Activated CD4-positive, CD25-positive, alpha-beta regulatory T cell treated with anti-CD3 and anti-CD28 coated beads, Interleukin-2, amount 50 U/mL, for 72 hours (primary cell): Measurements from ENCODE around the gene INPP5D.
"Not testable (repeated sequence)": the region's sequence is repeated elsewhere in the genome, so short reads cannot be mapped to it uniquely, and the experiment has no call there.

Experiments
- DNase-seq: peaks from one replicate; pipeline ENCODE4 v3.0.0; 2021

The INPP5D gene

DNA sequence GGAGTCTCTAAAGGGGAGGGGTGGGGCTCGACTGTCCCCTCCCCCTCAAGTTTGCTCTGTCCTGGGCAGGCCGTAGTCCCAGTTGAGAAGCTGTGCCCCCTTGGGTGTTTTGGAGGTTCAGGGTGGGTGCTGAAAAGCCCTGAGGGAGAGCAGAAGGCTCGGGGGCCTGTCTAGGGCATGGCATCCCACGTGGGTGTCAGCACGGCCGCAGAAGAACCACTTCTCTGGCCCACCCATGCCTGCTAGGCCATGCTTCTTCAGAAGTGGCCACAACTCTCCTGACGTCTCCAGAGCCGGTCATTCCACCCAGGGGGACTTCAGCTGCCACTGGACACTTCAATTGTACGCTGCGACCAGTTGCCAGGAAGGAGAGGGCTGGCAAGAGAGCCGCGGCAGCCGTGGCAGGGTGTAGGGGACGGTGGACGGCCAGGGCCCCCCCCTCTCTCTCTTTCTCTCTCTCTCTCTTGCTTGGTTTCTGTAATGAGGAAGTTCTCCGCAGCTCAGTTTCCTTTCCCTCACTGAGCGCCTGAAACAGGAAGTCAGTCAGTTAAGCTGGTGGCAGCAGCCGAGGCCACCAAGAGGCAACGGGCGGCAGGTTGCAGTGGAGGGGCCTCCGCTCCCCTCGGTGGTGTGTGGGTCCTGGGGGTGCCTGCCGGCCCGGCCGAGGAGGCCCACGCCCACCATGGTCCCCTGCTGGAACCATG is at the start of gene INPP5D:
Gene INPP5D (plus strand): TSS at position 546 of the 704 bp plus-strand sequence. CDS start 137 bp downstream, at position 683.
- peak; percentile 71 for DNase-seq

- DNase-seq = no peak
Observed at GRCh38 chr2:233010569-233011267, 49.4 kb upstream of the INPP5D start.

DNA sequence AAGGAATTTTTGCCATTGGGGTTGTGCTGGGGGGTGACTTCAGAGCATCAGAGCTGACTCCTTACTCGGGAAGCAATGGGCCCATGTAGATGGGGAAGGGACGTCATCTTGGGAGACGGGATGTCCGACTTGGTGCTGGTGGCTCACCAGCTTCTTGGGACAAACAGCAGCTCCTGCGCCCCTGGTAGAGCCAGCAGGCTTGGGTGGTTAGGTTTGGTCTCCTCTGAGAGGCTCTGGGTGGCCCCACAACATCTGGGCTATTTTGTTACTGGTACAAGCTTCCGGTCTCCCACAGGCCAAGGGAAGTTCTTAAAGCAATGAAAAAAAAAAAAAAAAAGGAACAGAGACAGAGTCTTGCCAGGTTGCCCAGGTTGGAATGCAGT is 48.9 kb upstream of the INPP5D start:
- DNase-seq = peak; percentile 14

- peak; percentile 24 for DNase-seq
Observed at GRCh38 chr2:233011702-233012131, 48.4 kb upstream of the INPP5D start.

DNA sequence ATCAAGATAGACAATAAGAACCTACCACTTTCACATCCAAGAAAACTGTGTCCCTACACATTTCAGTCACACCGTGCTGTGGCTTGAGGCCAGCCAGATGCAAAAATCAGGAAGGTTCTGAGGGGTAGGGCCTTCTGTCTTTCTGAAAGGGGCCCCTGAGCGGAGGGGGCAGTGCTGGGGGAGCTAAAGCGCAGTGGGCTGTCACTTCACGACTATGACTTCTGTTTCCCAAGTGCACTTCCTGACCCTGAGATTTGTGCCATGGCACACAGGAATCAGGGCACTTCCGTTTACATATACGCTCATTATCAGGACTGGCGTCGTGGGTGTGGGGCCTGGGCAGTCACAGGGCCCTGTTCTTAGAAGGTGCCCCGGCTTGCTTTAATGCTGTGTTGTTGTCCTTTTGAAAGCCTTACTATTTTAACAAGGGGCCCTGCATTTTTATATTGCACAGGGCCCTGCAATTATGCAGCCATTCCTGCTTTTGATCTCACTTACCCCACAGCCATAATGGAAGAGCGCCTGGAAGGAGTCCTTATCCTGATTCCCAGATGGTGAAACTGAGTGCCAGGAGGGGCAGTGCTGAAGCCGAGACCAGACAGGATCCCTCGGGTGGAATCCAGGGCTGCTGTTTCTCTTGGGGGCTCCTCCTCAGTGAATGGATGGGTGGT is 47.7 kb upstream of the INPP5D start:
- DNase-seq = peak; percentile 7

GRCh38 chr2:233013027-233013461 is 47.1 kb upstream of the INPP5D start, which contains the start of gene NGEF:
Gene NGEF (minus strand): TSS chr2:233013256. CDS start chr2:232974890, 38,366 bp downstream.
- DNase-seq = no peak

DNA sequence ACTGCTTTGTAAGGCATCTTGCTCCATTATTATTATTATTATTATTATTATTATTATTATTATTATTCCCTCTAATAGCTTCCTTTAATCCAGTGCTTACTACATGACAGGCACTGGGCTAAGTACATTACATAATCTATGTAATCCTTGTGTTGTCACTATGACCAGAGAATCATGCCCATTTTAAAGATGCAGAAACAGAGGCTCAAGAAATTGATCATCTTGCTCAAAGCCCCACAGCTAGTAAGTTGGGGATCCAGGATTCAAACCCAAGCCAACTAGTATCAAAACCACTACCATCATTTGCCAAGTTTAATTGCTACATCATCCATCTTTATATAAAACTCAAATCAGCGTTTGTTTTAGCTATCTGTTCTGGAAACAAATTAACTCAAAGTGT is 46.5 kb upstream of the INPP5D start:
- DNase-seq = no peak

DNA sequence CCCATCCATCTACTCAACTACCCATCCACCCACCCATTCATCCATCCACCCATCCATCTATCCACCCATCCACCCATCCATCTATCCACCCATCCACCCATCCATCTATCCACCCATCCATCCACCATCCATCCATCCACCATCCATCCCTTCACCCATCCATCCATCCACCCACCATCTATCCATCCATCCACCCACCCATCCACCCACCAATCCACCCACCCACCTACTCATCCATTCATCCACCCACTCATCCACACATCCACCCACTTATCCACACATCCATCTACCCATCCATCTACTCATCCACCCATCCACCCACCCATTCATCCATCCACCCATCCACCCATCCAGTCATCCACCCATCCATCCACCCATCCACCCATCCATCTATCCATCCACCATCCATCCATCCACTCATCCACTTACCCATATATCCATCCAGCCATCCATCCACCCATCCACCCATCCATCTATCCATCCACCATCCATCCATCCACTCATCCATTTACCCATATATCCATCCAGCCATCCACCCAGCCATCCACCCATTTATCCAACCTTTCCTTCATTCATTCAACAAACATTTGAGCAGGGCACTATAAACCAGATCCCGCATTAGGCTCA is 45.0 kb upstream of the INPP5D start:
- no peak for DNase-seq

- DNase-seq = no peak
Observed at GRCh38 chr2:233017947-233018346, 42.2 kb upstream of the INPP5D start.

GRCh38 chr2:233019610-233020009 is 40.5 kb upstream of the INPP5D start:
- DNase-seq = not testable (repeated sequence)

DNA sequence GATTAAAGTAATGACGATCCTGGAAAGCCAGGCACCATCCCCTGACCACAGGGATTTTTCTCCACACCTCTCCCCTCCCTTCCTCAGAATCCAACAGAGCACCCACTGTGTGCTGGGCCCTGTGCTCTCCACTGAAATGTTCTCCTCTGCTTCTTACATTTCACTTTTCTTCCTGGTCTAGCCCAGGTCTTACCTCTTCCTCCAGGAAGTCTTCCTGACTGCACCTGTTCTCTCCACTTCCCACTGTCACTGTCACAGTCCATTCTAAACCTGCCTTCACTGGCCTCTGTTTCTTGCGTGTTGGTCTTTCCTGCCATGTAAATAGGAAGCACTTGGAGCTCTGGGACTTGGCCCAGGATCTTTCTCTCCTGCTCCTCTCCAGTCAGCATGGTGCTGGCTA is 39.7 kb upstream of the INPP5D start:
- DNase-seq = no peak

DNA sequence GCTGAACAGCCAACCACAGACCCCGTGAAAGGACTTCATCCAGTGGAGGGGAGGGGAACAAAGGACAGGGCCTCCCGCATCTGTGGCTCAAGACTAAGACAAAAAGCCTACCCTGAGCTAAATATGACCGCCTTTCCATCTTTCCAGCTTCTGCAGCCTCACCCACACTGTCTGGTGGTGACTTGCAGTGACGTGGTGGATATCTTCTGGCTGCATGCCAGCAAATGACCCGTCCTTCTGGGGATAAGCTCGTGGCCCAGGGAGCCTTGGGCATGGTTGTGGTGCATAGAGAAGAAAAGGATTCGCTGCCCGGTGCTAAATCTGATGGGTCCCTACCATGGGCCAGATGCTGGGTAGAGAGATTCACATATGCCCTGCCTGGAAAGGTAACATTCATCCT is 38.4 kb upstream of the INPP5D start:
- DNase-seq = no peak

DNA sequence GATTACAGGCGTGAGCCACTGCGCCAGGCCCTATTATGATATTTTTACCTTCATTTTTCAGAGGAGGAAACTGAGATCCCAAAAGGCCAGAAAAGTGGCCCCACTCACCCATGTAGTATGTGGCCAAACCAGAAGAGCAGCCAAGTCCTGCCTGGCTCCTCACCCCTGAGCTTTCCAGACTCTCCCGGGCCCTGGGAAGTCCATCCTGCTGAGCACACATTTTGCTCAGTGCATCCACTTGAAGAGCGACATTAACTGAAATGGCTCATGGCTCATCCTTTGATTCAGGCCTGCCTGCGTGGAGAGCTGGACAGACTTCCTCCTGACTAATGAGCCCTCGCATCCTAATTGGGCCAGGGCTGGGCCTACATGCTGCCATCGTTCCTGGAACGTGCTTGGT is 37.6 kb upstream of the INPP5D start:
- DNase-seq = no peak

DNA sequence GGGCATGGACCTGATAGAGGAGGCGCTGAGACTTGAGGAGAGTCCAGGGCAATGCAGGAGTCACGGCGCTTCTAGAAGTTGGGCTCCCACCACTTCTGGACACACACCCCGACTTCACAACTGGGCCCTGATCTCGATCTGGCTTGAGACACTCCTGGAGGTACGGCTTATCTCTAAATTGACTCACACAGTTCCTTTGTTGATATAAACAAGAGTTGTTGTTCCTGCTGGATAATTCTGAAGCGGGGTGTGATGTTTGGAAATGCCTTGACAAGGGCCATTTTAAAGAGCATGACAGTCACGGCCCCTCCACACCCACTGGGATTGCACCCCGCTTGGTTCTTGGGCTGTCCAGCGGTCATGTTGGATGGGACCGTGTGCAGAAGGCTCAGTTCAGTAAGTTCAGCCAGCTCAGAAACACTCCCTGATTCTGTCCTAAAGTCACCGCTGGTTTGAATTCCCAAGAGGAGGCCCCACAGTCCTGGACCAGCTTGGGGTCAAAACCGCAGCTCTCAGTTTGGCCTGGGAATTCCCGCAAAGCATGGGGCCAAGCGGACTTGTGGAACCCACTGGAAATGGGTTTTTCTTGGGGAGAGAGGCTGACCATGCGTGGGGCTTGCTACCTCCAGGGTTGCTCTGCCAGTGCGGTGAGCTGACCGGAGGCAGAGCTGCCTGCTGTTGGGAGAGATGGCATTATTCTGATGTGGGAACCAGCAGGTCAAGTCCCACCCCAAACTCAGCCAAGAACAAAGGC is 37.0 kb upstream of the INPP5D start:
- no peak for DNase-seq

DNA sequence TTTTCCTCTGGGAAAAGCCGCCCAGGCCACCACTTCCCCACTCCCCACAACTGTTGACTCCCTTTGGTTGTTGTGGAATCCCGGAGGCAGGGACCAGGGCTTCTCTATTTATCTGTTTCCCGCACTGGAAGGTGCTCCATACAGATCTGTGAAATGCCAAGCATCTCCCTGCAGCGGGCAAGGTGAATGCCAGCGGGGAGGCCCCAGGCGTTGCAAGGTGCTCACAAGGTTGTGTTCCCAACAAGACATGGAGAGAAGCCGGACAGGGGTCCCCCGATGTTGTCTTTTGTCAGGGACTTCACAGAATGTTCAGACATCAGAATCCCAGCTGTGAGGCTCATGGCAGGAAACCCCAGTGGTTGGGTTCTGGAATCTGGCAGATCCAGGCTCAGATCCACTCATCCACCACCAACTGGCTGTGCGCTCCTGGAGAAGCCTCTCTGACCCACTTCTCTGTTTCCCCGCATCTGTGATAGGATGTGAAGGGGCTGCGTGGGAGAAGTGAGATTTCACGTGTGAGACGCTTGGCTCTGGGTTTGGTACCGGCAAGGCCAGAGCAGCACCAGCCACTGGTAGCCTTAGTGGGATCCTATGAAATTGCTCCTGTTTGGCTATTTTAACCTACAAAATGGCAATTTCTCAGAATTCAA is 36.3 kb upstream of the INPP5D start:
- DNase-seq = no peak

DNA sequence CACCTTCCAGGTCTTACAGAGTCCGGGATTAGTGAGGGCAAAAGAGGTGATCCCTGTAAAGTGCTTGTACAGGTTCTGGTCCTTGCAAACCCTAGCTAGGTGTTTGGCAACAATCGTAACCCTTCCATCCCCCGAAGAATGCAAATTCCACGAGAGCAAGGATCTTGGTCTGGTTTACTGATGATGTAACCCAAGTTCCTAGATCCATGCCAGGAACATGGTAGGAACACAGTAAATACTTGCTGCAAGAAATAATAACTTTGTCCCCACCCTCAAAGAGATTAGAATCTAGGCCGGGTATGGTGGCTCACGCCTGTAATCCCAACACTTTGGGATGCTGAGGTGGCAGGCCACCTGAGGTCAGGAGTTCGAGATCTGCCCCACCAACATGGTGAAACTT is 34.4 kb upstream of the INPP5D start:
- DNase-seq = no peak

GRCh38 chr2:233026198-233026813 is 33.8 kb upstream of the INPP5D start:
- no peak for DNase-seq

GRCh38 chr2:233029321-233029720 is 30.8 kb upstream of the INPP5D start:
- no peak for DNase-seq

DNA sequence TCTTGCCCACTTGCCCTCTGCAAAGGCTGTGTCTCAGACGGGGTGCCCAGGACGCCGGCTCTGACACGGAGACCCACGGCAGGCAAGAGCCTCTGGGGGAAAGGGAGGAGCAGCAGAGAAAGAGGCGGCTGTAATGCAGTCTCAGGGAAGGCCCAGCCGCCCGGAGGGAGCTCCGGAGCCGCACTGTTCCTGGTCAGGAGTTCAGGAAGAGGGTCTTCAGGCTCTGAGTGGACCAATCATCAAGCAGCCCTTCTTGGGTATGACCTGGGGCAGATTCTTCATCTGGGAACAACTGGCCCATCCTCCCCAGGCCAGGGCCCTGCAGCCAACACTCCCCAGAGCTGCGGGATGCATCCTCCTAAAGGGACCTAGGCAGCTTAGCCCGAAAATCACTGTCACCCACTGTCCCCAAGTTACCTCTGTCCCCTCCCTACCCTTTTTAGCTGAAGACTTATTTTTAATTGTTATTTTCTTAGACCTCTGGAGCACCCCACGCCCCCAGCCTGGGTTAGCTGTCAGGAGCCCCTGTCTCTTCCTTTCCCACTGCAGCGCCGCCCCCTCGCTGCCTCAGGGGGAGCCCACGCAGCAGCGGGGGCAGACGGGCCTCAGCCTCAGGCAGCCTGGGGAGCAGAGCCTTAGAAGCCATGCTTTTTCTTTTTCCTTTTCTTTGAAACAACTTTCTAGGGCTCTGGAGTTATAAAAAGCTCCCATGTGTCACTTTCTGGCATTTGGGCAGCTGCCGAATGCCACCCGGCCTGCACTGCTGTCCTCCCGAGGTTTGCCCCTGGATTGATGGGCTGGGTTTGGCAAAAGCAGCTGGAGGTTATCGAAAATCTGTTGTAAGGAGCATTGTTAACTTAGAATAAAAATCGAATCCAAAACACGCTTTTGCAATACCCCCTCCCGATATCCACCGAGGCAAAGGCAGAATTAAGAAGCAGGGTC is 28.3 kb upstream of the INPP5D start:
- DNase-seq = no peak

DNA sequence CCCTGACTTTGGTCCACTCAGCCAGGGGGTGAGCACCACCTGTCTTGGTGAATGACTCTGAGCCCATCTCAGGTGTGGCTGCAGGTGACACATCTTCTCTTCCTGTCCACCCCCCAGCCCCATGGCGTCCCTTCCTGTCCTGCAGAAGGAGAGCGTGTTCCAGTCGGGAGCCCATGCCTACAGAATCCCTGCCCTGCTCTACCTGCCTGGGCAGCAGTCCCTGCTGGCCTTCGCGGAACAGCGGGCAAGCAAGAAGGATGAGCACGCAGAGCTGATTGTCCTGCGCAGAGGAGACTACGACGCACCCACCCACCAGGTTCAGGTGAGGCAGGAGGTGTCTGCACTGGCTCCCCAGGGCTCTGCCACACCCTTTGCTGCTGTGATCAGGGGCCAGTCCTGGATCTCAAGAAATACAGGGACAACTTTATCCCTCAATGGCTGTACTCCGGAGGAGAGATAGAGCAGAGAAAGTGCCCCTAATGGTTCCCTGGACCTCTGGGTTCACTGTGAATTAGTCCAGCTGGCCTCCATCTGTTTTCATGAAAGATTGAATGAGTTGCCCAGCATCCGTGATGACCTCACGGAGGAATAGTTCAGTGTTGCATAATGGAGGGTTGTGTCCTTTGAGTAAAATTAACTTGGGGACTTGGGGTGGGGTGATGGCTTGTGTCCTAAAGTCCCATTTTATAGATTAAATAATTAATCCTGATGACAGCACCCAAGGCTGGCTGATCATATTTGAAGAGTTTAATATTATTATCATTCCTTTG is 27.4 kb upstream of the INPP5D start, which contains the start of gene NEU2:
Gene NEU2 (plus strand): TSS at position 122 of the 770 bp plus-strand sequence. CDS start 0 bp downstream, at position 122.
- DNase-seq = no peak
